Cerebellar cortex (tissue), 1 donor: ENCODE measurements around the gene CHURC1.

Experiments
- DNase-seq: peaks from one replicate; pipeline ENCODE4 v3.0.0-alpha.2; 2015; ENCODE audit warnings: low spot score

Gene CHURC1

GRCh38 chr14:64914237-64915028, at the start of gene CHURC1:
Gene CHURC1 (plus strand): TSS chr14:64914455. CDS start chr14:64914496, 41 bp downstream.
- DNase-seq: peak; percentile 99

GRCh38 chr14:64865109-64865508, 49.1 kb upstream of the CHURC1 start:
- DNase-seq: no peak

- DNase-seq: no peak
Measured at GRCh38 chr14:64865992-64866391, 48.3 kb upstream of the CHURC1 start.

GRCh38 chr14:64867182-64867581, 47.1 kb upstream of the CHURC1 start:
- no peak for DNase-seq

- no peak for DNase-seq
Measured at GRCh38 chr14:64868379-64868778, 45.9 kb upstream of the CHURC1 start.

GRCh38 chr14:64868841-64869240, 45.4 kb upstream of the CHURC1 start:
- DNase-seq: no peak

- DNase-seq: no peak
Measured at GRCh38 chr14:64870160-64870559, 44.1 kb upstream of the CHURC1 start.

- DNase-seq: no peak
Measured at GRCh38 chr14:64871344-64871743, 42.9 kb upstream of the CHURC1 start.

- DNase-seq: no peak
Measured at GRCh38 chr14:64873506-64874219, 40.6 kb upstream of the CHURC1 start.

GRCh38 chr14:64875350-64875749, 38.9 kb upstream of the CHURC1 start:
- no peak for DNase-seq

- no peak for DNase-seq
Measured at GRCh38 chr14:64877846-64878245, 36.4 kb upstream of the CHURC1 start.

- peak; percentile 57 for DNase-seq
Measured at GRCh38 chr14:64878837-64879634, 35.2 kb upstream of the CHURC1 start.

- peak; percentile 73 for DNase-seq
Measured at GRCh38 chr14:64879635-64880220, 34.5 kb upstream of the CHURC1 start, which contains the start of gene SPTB. Gene SPTB (minus strand): TSS chr14:64879907. CDS start chr14:64823094, 56,813 bp downstream.

- peak; percentile 77 for DNase-seq
Measured at GRCh38 chr14:64880221-64881121, 33.8 kb upstream of the CHURC1 start.

GRCh38 chr14:64885559-64885958, 28.7 kb upstream of the CHURC1 start:
- no peak for DNase-seq

GRCh38 chr14:64889352-64889751, 24.9 kb upstream of the CHURC1 start:
- DNase-seq: no peak

GRCh38 chr14:64891173-64891838, 22.9 kb upstream of the CHURC1 start:
- peak; percentile 83 for DNase-seq

- DNase-seq: peak; percentile 91
Measured at GRCh38 chr14:64891839-64892375, 22.3 kb upstream of the CHURC1 start.

GRCh38 chr14:64899958-64900357, 14.3 kb upstream of the CHURC1 start:
- DNase-seq: no peak

- no peak for DNase-seq
Measured at GRCh38 chr14:64906022-64906421, 8.2 kb upstream of the CHURC1 start.
